KG1 (cell line): ENCODE measurements around the gene AMPD3.

Experiments used
- DNase-seq: peaks from one replicate; lab custom pipeline; 2025; lab: John Stamatoyannopoulos, UW

Gene AMPD3

GRCh38 chr11:10504490-10504889, 49.4 kb downstream of the AMPD3 start:
- DNase-seq = no peak

- DNase-seq = no peak
Measured at GRCh38 chr11:10505278-10506007, 50.4 kb downstream of the AMPD3 start.

- no peak for DNase-seq
Measured at GRCh38 chr11:10506008-10506370, 50.9 kb downstream of the AMPD3 start.

- no peak for DNase-seq
Measured at GRCh38 chr11:10511181-10511621, 56.1 kb downstream of the AMPD3 start.

- DNase-seq = no peak
Measured at GRCh38 chr11:10514202-10514601, 59.1 kb downstream of the AMPD3 start.

GRCh38 chr11:10514709-10515108, 59.6 kb downstream of the AMPD3 start:
- DNase-seq = no peak

GRCh38 chr11:10515418-10515817, 60.4 kb downstream of the AMPD3 start:
- DNase-seq = no peak

GRCh38 chr11:10518123-10518522, 63.1 kb downstream of the AMPD3 start:
- DNase-seq = no peak

- DNase-seq = no peak
Measured at GRCh38 chr11:10518891-10519290, 63.8 kb downstream of the AMPD3 start.

GRCh38 chr11:10519630-10520029, 64.6 kb downstream of the AMPD3 start:
- DNase-seq = no peak

GRCh38 chr11:10520562-10520961, 65.5 kb downstream of the AMPD3 start:
- DNase-seq = no peak

GRCh38 chr11:10522276-10522675, 67.2 kb downstream of the AMPD3 start:
- DNase-seq = no peak

- no peak for DNase-seq
Measured at GRCh38 chr11:10522921-10523320, 67.9 kb downstream of the AMPD3 start.

- DNase-seq = no peak
Measured at GRCh38 chr11:10524471-10524870, 69.4 kb downstream of the AMPD3 start.

GRCh38 chr11:10526974-10527918, 72.2 kb downstream of the AMPD3 start:
- DNase-seq = no peak

GRCh38 chr11:10528121-10528520, 73.1 kb downstream of the AMPD3 start:
- DNase-seq = no peak

- no peak for DNase-seq
Measured at GRCh38 chr11:10529279-10529678, 74.2 kb downstream of the AMPD3 start.

- DNase-seq = no peak
Measured at GRCh38 chr11:10532526-10532925, 77.5 kb downstream of the AMPD3 start.

GRCh38 chr11:10533323-10533722, 78.3 kb downstream of the AMPD3 start:
- no peak for DNase-seq

- peak; percentile 46 for DNase-seq
Measured at GRCh38 chr11:10534316-10534715, 79.3 kb downstream of the AMPD3 start.

- DNase-seq = no peak
Measured at GRCh38 chr11:10537600-10537999, 82.5 kb downstream of the AMPD3 start.

- DNase-seq = no peak
Measured at GRCh38 chr11:10538924-10539323, 83.9 kb downstream of the AMPD3 start.

GRCh38 chr11:10539339-10539738, 84.3 kb downstream of the AMPD3 start:
- no peak for DNase-seq
